GM20000 (cell line): ENCODE data around the gene RIT2.

ENCODE experiments used
- DNase-seq: peaks from one replicate; pipeline ENCODE4 v3.0.0; 2012; ENCODE audit warnings: low spot score
- TF ChIP-seq, protein P1 (sequence below): IDR thresholded peaks from 2 replicates; pipeline ENCODE4 v1.5.1; 2012; ENCODE audit warnings: mild to moderate bottlenecking, control low read depth; ENCODE audit errors: extremely low read depth, missing control alignments

Gene RIT2

DNA sequence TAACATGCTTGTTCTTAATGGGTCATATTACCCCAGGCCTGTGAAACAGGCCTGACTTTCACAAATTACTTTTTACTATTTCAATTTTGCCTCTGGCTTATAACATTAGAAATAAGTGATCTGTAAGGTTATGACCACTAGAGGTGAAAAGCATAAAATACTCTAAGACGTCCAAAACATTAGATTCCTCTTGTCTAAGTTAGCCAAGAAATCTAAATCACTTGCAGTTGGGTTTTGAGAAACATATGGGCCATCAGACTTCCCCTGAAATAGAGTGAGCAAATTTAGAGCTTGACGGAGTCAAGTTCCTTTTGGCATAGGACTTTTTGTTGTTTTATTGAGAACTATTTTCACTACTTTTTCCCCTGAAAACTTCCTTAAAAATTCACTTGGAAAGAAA lies 32.7 kb upstream of the RIT2 start:
- no peak for DNase-seq
- TF ChIP-seq, protein P1, sequence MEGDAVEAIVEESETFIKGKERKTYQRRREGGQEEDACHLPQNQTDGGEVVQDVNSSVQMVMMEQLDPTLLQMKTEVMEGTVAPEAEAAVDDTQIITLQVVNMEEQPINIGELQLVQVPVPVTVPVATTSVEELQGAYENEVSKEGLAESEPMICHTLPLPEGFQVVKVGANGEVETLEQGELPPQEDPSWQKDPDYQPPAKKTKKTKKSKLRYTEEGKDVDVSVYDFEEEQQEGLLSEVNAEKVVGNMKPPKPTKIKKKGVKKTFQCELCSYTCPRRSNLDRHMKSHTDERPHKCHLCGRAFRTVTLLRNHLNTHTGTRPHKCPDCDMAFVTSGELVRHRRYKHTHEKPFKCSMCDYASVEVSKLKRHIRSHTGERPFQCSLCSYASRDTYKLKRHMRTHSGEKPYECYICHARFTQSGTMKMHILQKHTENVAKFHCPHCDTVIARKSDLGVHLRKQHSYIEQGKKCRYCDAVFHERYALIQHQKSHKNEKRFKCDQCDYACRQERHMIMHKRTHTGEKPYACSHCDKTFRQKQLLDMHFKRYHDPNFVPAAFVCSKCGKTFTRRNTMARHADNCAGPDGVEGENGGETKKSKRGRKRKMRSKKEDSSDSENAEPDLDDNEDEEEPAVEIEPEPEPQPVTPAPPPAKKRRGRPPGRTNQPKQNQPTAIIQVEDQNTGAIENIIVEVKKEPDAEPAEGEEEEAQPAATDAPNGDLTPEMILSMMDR: no peak

DNA sequence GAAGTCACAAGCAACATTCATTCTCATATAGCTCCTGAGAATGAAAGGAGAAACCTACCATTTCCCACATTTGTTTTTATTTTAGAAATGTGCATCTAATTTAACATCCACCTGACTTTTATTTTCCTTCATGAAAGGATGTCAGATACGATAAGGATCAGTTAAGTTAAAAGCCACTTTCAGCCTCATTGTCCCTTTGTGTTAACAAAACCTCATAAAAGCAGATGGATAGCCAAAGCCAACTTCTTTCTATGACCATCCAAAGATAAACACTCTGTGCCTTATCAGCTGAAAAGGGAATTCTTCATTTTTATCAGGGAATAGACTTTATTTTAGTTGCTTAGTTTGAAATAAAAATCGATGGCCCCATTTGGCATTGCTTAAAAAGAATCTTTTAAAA lies 25.7 kb upstream of the RIT2 start:
- DNase-seq: no peak
- TF ChIP-seq, protein P1: no peak

DNA sequence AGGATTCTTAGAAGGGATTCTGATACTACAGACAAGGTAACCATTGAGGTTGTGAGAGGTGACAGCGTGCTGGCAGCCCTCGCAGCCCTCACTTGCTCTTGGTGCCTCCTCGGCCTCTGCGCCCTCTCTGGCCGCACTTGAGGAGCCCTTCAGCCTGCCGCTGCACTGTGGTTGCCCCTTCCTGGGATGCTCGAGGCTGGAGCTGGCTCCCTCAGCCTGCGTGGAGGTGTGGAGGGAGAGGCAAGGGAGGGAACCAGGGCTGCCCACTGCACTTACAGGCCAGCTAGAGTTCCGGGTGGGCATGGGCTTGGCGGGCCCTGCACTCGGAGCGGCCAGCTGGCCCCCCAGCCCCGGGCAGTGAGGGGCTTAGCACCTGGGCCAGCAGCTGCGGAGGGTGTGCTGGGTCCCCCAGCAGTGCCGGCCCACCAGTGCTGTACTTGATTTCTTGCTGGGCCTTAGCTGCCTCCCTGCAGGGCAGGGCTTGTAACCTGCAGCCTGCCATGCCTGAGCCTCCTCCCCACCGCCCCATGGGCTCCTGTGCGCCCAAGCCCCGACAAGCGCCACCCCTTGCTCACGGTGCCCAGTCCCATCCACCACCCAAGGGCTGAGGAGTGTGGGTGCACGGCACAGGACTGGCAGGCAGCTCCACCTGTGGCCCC lies 23.9 kb upstream of the RIT2 start:
- TF ChIP-seq, protein P1: no peak
- no peak for DNase-seq

DNA sequence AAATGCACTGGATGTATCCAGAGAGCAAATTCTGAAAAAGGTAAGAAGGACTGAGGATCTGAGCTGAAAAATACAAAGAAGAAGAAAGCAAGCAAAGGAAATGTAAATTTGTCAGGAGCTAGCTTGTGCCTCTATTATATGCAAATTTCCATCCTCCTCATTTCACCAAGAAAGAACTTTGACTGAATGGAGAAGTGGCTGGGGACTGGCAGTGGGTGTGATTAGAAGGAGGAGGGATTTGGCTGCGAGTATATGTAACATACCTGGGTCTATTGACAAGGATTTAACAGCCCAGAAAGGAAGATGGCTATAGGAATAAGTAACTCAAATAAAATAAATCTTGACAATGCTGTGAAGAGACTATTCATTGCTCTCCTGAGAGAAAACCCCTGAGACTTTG lies 19.4 kb upstream of the RIT2 start:
- TF ChIP-seq, protein P1: no peak
- DNase-seq: no peak

DNA sequence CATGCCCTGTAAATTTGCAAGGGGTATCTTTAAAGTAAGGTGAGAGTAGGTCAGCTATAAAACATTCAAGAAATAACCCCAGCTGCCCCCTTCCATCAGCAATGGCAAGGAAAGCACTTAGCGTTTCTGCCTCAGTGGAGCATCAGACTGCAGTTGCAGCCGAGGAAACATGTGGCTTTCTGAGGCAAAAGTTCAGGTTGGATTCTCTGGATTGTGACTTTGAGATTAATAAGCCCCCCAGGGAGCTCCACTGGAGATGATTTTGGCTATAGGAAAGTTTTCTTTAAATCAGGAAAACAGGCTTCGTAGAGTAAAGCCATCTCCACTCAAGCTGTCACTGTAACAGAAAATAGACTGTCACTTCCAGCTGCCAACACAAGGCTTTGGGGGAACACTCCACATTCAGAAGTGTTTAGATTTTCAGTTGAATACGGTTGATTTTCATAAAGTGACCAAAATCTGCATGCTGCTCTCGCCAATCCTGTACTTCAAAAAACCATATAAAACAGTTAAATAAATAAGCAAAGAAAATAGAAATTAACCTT lies 15.3 kb upstream of the RIT2 start:
- no peak for DNase-seq
- TF ChIP-seq, protein P1: no peak

DNA sequence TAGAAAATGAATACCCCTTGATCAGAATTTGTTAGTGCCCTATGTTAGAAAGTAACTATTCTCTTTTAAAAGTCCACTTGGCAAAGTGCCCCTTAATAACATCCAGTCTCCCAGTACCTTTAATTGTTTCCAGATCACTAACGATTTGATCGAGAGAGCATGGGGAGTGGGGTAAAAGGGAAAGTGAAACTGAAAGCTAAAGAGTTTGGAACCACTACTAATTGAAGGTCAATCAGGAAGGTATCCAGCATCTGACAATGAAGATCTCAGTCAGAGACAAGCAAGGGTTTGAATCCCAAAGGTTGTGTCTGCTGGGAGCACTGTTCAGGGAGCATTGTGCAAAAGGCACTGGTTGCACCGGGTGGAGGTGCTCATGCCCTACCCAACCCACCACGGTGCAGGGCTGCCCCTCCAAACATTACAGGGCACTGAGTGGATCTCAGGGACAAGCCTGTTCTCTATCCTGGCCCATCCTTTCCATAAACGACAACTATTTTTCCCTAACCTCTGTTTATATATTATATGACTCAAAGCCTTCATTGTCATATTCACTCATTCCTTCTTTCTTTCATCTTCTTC lies 14.6 kb upstream of the RIT2 start:
- no peak for DNase-seq
- TF ChIP-seq, protein P1: no peak

DNA sequence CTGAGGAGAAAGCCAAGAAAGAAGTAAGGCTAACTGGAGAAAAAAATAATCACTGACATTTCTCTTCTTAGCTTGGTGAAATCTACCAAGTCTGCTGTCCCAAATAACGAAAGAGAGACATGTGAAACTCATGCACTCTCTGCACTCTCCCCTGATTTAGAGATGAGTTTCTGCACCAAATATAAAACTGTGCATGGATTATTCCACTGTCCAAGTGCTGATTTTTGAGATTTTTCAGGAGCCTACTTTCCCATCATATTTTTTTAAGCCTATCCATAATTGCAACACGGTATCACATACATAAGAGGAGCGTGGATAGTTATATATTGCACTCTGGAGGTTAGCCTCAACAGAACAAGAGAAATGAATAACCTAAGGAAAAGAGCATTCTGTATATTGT lies 10.0 kb upstream of the RIT2 start:
- TF ChIP-seq, protein P1: no peak
- no peak for DNase-seq
